Ishikawa (cell line): Measurements from ENCODE around the gene FRZB.

Experiments
- EP300 ChIP-seq: IDR thresholded peaks from 2 replicates; pipeline ENCODE4 v1.6.1; 2012; ENCODE audit warnings: borderline replicate concordance
- RAD21 ChIP-seq: IDR thresholded peaks from 2 replicates; pipeline ENCODE4 v1.6.1; 2012; ENCODE audit warnings: low read depth
- ZBTB7A ChIP-seq: IDR thresholded peaks from 2 replicates; pipeline ENCODE4 v1.6.1; 2012; ENCODE audit warnings: low read depth
- TF ChIP-seq, protein P1 (sequence below): IDR thresholded peaks from 2 replicates; pipeline ENCODE4 v1.6.1; 2012; ENCODE audit warnings: low read depth, mild to moderate bottlenecking
- TF ChIP-seq, protein P2 (sequence below): IDR thresholded peaks from 2 replicates; pipeline ENCODE4 v1.6.1; 2012

DNA sequence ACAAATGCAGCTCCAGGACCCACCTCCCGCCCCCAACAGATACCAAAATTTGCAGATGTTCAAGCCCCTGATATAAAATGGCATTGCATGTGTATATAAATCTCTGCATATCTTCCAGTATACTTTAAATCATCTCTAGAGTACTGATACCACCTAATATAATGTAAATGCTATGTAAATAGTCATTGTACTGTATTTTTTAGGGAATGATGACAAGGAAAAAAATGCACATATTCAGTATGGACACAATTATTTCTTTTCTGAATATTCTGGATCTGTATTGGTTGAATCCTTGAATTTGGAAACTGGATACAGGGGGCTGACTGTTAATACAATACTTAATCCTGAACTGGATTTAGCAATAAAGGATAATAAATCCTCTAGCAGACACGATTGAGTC lies 67.7 kb downstream of the FRZB start:
- no peak for TF ChIP-seq EP300
- TF ChIP-seq, protein P1, sequence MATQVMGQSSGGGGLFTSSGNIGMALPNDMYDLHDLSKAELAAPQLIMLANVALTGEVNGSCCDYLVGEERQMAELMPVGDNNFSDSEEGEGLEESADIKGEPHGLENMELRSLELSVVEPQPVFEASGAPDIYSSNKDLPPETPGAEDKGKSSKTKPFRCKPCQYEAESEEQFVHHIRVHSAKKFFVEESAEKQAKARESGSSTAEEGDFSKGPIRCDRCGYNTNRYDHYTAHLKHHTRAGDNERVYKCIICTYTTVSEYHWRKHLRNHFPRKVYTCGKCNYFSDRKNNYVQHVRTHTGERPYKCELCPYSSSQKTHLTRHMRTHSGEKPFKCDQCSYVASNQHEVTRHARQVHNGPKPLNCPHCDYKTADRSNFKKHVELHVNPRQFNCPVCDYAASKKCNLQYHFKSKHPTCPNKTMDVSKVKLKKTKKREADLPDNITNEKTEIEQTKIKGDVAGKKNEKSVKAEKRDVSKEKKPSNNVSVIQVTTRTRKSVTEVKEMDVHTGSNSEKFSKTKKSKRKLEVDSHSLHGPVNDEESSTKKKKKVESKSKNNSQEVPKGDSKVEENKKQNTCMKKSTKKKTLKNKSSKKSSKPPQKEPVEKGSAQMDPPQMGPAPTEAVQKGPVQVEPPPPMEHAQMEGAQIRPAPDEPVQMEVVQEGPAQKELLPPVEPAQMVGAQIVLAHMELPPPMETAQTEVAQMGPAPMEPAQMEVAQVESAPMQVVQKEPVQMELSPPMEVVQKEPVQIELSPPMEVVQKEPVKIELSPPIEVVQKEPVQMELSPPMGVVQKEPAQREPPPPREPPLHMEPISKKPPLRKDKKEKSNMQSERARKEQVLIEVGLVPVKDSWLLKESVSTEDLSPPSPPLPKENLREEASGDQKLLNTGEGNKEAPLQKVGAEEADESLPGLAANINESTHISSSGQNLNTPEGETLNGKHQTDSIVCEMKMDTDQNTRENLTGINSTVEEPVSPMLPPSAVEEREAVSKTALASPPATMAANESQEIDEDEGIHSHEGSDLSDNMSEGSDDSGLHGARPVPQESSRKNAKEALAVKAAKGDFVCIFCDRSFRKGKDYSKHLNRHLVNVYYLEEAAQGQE, result no peak
- TF ChIP-seq, protein P2, sequence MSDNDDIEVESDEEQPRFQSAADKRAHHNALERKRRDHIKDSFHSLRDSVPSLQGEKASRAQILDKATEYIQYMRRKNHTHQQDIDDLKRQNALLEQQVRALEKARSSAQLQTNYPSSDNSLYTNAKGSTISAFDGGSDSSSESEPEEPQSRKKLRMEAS, result no peak
- no peak for TF ChIP-seq ZBTB7A
- no peak for TF ChIP-seq RAD21
